ENCODE data around the gene IPCEF1. TPM values are rescaled to one million over a fixed set of nuclear protein-coding genes. Genes with fewer than 3 reads are reported as not detected.

The IPCEF1 gene
- total and polyA plus RNA-seq, 2 of the 8 experiments (the other 6 are each of a cell fraction or from before 2014, with no cell fraction given), result 0.41 to 0.78 TPM

GRCh38 chr6:154227862-154228520 is 128.6 kb downstream of the IPCEF1 start (continued):
- TF ChIP-seq HDAC2 (IDR thresholded peaks at IDR 0.05; ENCODE audit: borderline replicate concordance in 1 of 2, low read depth in 2 of 2, low read length in 2 of 2), result no peak
- TF ChIP-seq ZNF274 (IDR thresholded peaks at IDR 0.05; ENCODE audit: borderline replicate concordance, extremely low read depth, low read length), result no peak
- TF ChIP-seq CTBP2 (IDR thresholded peaks at IDR 0.05; ENCODE audit: borderline replicate concordance, insufficient read depth, insufficient read length, low read length), result no peak
- no peak for TF ChIP-seq ATF2 (IDR thresholded peaks at IDR 0.05; ENCODE audit: low read length)
- TF ChIP-seq TBP (IDR thresholded peaks at IDR 0.05; ENCODE audit: low read depth, low read length), result no peak
